PC-3 (cell line): ENCODE data around the gene CEP192. TPM values are rescaled to one million over a fixed set of nuclear protein-coding genes. Genes with fewer than 3 reads are reported as not detected.

Experiments used
- ATAC-seq: fragments of 200-7000 bp; cut with Tn5 transposase; 2 replicates; pipeline ENCODE4 v1.9.1; 2020; ENCODE audit warnings: mild to moderate bottlenecking, moderate library complexity
- BruUV-seq: library from RNA; stranded (reverse); fragments of 400-500 nt; replicated peaks from 2 replicates; lab custom pipeline; 2021; lab: Mats Ljungman, UMichigan
- CTCF ChIA-PET: fragments of 300-600 bp; sonication (Branson Sonifier 250); formaldehyde crosslinking; loops from one replicate; lab custom pipeline; 2022; ENCODE audit warnings: antibody characterized with exemption; lab: Charles Lee
- POLR2A ChIA-PET: fragments of 300-600 bp; sonication (Branson Sonifier 250); formaldehyde crosslinking; loops from one replicate; lab custom pipeline; 2022; ENCODE audit warnings: antibody characterized with exemption; ENCODE audit not compliant: unreplicated experiment; lab: Charles Lee
- DNase-seq: peaks from one replicate; pipeline ENCODE4 v3.0.0-alpha.2; 2015
- H2AFZ ChIP-seq: fragments of 300-600 bp; sonication (generic); 2 replicates; pipeline ENCODE4 v1.6.0; 2016; ENCODE audit warnings: antibody characterized with exemption, low read length
- H3F3A ChIP-seq: fragments of 300-600 bp; sonication (generic); one replicate; pipeline ENCODE4 v1.6.0; 2017; ENCODE audit warnings: antibody characterized with exemption, low read length, control low read depth, mild to moderate bottlenecking; ENCODE audit not compliant: unreplicated experiment
- H3K27ac ChIP-seq: fragments of 300-600 bp; sonication (generic); 2 replicates; pipeline ENCODE4 v1.5.1; 2016; ENCODE audit warnings: mild to moderate bottlenecking, low read length
- H3K27me3 ChIP-seq: fragments of 300-600 bp; sonication (generic); 2 replicates; pipeline ENCODE4 v1.6.1; 2016; ENCODE audit warnings: low read length, mixed read lengths
- H3K36me3 ChIP-seq: fragments of 300-600 bp; sonication (generic); 2 replicates; pipeline ENCODE4 v1.6.1; 2016; ENCODE audit warnings: low read depth, mixed run types, low read length, mixed read lengths
- H3K4me1 ChIP-seq: fragments of 300-600 bp; sonication (generic); 2 replicates; pipeline ENCODE4 v1.5.1; 2016; ENCODE audit warnings: low read length; ENCODE audit not compliant: insufficient read depth
- H3K4me2 ChIP-seq: fragments of 300-600 bp; sonication (generic); 2 replicates; pipeline ENCODE4 v1.6.0; 2016; ENCODE audit warnings: low read length
- H3K4me3 ChIP-seq: fragments of 300-600 bp; sonication (generic); 2 replicates; pipeline ENCODE4 v1.5.1; 2016; ENCODE audit warnings: mild to moderate bottlenecking, low read length, mixed read lengths
- H3K79me2 ChIP-seq: fragments of 300-600 bp; sonication (generic); 2 replicates; pipeline ENCODE4 v1.6.1; 2017; ENCODE audit warnings: low read length, mixed read lengths
- H3K9ac ChIP-seq: fragments of 300-600 bp; sonication (generic); 2 replicates; pipeline ENCODE4 v1.6.0; 2016; ENCODE audit warnings: mild to moderate bottlenecking, low read length
- H3K9me2 ChIP-seq: fragments of 300-600 bp; sonication (generic); replicated peaks from 2 replicates; pipeline ENCODE4 v1.6.1; 2016; ENCODE audit warnings: mixed run types, low read length, mixed read lengths
- H3K9me3 ChIP-seq: fragments of 300-600 bp; sonication (generic); 2 replicates; pipeline ENCODE4 v1.6.1; 2016; ENCODE audit warnings: low read length, mixed read lengths
- H4K20me1 ChIP-seq: fragments of 300-600 bp; sonication (generic); 2 replicates; pipeline ENCODE4 v1.6.1; 2016; ENCODE audit warnings: low read length, mixed read lengths
- EZH2 ChIP-seq: fragments of 300-600 bp; sonication (generic); IDR thresholded peaks from one replicate; pipeline ENCODE4 v1.6.1; 2017; ENCODE audit warnings: antibody characterized with exemption, mild to moderate bottlenecking, low read length; ENCODE audit not compliant: unreplicated experiment
- EZH2phosphoT487 ChIP-seq: fragments of 300-600 bp; sonication (generic); IDR thresholded peaks from 2 replicates; pipeline ENCODE4 v1.6.1; 2018; ENCODE audit warnings: mild to moderate bottlenecking, antibody characterized with exemption, low read length, borderline replicate concordance
- intact Hi-C: fragments of 100-400 bp; cut with micrococcal nuclease; formaldehyde crosslinking; loops from 2 replicates; pipeline ENCODE4 v1.9.0; 2023
- total RNA-seq: library from RNA; depleted of rRNA; stranded (reverse); fragments of >200 nt; gene quantifications from 2 replicates; pipeline ENCODE4 v1.2.3, GENCODE V29; 2014
- TF ChIP-seq, protein P1 (sequence below): fragments of 300-600 bp; sonication (generic); conservative IDR thresholded peaks from 2 replicates; pipeline ENCODE4 v1.5.1; 2017; ENCODE audit warnings: antibody characterized with exemption, low read depth, mild to moderate bottlenecking, low read length

The CEP192 gene
- total RNA-seq, 1 experiment from 2014 or later, result 32.6 TPM

DNA sequence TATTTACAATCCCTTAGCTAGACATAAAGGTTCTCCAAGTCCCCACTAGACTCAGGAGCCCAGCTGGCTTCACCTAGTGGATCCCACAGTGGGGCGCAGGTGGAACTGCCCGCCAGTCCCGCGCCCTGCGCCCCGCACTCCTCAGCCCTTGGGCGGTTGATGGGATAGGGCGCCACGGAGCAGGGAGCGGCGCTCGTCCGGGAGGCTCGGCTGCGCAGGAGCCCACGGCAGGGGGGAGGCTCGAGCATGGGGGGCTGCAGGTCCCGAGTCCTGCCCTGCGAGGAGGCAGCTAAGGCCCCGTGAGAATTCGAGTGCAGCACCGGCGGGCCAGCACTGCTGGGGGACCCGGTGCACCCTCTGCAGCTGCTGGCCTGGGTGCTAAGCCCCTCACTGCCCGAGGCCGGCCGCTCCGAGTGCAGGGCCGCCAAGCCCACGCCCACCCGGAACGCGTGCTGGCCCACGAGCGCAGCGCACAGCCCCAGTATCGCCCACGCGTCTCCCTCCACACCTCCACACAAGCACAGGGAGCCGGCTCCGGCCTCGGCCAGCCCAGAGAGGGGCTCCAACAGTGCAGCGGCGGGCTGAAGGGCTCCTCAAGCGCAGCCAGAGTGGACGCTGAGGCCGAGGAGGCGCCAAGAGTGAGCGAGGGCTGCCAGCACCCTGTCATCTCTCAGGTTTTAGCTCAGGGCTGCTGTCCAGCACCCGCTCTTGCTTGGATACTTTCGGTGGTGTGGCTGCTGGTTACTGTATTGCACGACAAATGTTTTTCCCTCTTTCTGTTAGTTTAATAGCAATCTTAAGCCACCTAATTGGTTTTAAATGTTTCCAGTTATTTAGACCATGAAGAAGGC lies 143.6 kb downstream of the CEP192 start:
- H2AFZ ChIP-seq, result no peak overlapping the region
- BruUV-seq, result no TSS peak
- no peaks in the 10 kb centered on the region for H3K4me1 ChIP-seq
- no peaks in the 10 kb centered on the region for H3F3A ChIP-seq
- ATAC-seq, result no peak
- no peak overlapping the region for H3K4me3 ChIP-seq
- DNase-seq, result no peak
- H3K27me3 ChIP-seq, result 0 out of 2 replicates have a peak, but pooled peaks cover 4% of the 10 kb centered on the region
- H3K27ac ChIP-seq, result no peak overlapping the region
- H3K79me2 ChIP-seq, result no peaks in the 10 kb centered on the region
- no peaks in the 10 kb centered on the region for H4K20me1 ChIP-seq
- no peak overlapping the region for H3K4me2 ChIP-seq
- ChIA-PET CTCF (no interaction called here), POLR2A (no interaction called here)
- H3K9me3 ChIP-seq, result no peaks in the 10 kb centered on the region
- intact Hi-C loops, result no loop called here
- H3K9me2 ChIP-seq, result no peaks in the 10 kb centered on the region
- TF ChIP-seq, protein P1, sequence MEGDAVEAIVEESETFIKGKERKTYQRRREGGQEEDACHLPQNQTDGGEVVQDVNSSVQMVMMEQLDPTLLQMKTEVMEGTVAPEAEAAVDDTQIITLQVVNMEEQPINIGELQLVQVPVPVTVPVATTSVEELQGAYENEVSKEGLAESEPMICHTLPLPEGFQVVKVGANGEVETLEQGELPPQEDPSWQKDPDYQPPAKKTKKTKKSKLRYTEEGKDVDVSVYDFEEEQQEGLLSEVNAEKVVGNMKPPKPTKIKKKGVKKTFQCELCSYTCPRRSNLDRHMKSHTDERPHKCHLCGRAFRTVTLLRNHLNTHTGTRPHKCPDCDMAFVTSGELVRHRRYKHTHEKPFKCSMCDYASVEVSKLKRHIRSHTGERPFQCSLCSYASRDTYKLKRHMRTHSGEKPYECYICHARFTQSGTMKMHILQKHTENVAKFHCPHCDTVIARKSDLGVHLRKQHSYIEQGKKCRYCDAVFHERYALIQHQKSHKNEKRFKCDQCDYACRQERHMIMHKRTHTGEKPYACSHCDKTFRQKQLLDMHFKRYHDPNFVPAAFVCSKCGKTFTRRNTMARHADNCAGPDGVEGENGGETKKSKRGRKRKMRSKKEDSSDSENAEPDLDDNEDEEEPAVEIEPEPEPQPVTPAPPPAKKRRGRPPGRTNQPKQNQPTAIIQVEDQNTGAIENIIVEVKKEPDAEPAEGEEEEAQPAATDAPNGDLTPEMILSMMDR, result no peak
- TF ChIP-seq EZH2phosphoT487, result no peak
- no peak for TF ChIP-seq EZH2
- H3K9ac ChIP-seq, result no peak overlapping the region
- no peaks in the 10 kb centered on the region for H3K36me3 ChIP-seq

GRCh38 chr18:13136056-13136903 lies 145.1 kb downstream of the CEP192 start:
- no peak overlapping the region for H3K4me3 ChIP-seq
- H3K36me3 ChIP-seq, result no peaks in the 10 kb centered on the region
- BruUV-seq, result no TSS peak
- H3K27me3 ChIP-seq, result 0 out of 2 replicates have a peak, but pooled peaks cover 4% of the 10 kb centered on the region
- ATAC-seq (no peak), DNase-seq (no peak)
- no peak overlapping the region for H2AFZ ChIP-seq
- no peak overlapping the region for H3K4me2 ChIP-seq
- H3K4me1 ChIP-seq, result no peaks in the 10 kb centered on the region
- H3K79me2 ChIP-seq, result no peaks in the 10 kb centered on the region
- H3K27ac ChIP-seq, result no peak overlapping the region
- intact Hi-C loops, result no loop called here
- H3K9me2 ChIP-seq, result no peaks in the 10 kb centered on the region
- no peaks in the 10 kb centered on the region for H3F3A ChIP-seq
- CTCF ChIA-PET, result no interaction called here
- H3K9me3 ChIP-seq, result no peaks in the 10 kb centered on the region
- POLR2A ChIA-PET, result no interaction called here
- no peaks in the 10 kb centered on the region for H4K20me1 ChIP-seq
- TF ChIP-seq EZH2, result no peak
- TF ChIP-seq, protein P1, result no peak
- no peak for TF ChIP-seq EZH2phosphoT487
- H3K9ac ChIP-seq, result no peak overlapping the region
